ENCODE results near the gene ROR2. TPM values are rescaled to one million over a fixed set of nuclear protein-coding genes. Genes with fewer than 3 reads are reported as not detected.

The ROR2 gene
- total RNA-seq, 1 experiment from 2014 or later = 2.7 TPM

DNA sequence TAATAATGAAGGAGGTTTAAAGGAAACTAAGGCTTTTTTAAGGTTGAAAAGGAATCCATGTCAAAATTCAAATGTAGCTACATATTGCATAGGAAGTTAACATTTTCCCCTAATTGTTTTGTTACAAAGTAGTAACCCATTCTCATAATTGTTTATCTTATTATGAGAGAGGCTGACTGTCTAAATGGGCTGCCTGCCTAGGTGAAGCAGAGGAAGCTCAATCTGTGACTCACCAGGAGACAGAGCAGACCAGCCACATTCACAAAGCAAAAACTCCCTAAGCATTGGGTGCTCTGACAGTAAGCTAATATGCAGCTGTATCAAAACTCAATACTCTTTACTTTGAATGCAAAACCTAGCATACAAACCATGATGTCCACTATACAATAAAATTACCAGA is 208.5 kb downstream of the ROR2 start:
- TF ChIP-seq, protein P1, sequence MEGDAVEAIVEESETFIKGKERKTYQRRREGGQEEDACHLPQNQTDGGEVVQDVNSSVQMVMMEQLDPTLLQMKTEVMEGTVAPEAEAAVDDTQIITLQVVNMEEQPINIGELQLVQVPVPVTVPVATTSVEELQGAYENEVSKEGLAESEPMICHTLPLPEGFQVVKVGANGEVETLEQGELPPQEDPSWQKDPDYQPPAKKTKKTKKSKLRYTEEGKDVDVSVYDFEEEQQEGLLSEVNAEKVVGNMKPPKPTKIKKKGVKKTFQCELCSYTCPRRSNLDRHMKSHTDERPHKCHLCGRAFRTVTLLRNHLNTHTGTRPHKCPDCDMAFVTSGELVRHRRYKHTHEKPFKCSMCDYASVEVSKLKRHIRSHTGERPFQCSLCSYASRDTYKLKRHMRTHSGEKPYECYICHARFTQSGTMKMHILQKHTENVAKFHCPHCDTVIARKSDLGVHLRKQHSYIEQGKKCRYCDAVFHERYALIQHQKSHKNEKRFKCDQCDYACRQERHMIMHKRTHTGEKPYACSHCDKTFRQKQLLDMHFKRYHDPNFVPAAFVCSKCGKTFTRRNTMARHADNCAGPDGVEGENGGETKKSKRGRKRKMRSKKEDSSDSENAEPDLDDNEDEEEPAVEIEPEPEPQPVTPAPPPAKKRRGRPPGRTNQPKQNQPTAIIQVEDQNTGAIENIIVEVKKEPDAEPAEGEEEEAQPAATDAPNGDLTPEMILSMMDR (conservative IDR thresholded peaks at IDR 0.05) = no peak
- no peak overlapping the region for H3K23ac ChIP-seq (ENCODE audit: insufficient read length, low read depth, low read length)
- H3K79me1 ChIP-seq (ENCODE audit: insufficient read depth, low read depth, low read length, poor library complexity, severe bottlenecking) = no peaks in the 10 kb centered on the region
- H3K4ac ChIP-seq (ENCODE audit: low read depth, low read length) = no peak overlapping the region
- Mint-ChIP-seq H3K4me3 (no peak overlapping the region), H3K36me3 (ENCODE audit: insufficient read depth in 1 of 3, low read depth in 3 of 3) (no peaks in the 10 kb centered on the region), H3K9me3 (no peaks in the 10 kb centered on the region; a peak in 1 of 5 replicates), H3K4me1 (no peaks in the 10 kb centered on the region), H3K27me3 (ENCODE audit: low read depth) (peaks cover 2% of the 10 kb centered on the region; the same call in 1 of the 2 replicates), H3K27ac (no peak overlapping the region)
- no peaks in the 10 kb centered on the region for H3K27me3 ChIP-seq (ENCODE audit: insufficient read depth, low read length)
- no peak overlapping the region for H4K5ac ChIP-seq (ENCODE audit: insufficient read length, low read depth, low read length)
- no peak overlapping the region for H2BK15ac ChIP-seq (ENCODE audit: low read depth, low read length)
- H4K8ac ChIP-seq (replicated peaks; ENCODE audit: insufficient read length, low read depth, low read length) = no peak overlapping the region
- no peak overlapping the region for H3K18ac ChIP-seq (ENCODE audit: insufficient read length, low read depth, low read length)
- H3T11ph ChIP-seq (ENCODE audit: low read length) = no peak overlapping the region
- H3K23me2 ChIP-seq (ENCODE audit: insufficient read length, low read depth, low read length, poor library complexity, severe bottlenecking) = no peaks in the 10 kb centered on the region
- H4K20me1 ChIP-seq (ENCODE audit: control insufficient read depth, insufficient read depth, insufficient read length) = no peaks in the 10 kb centered on the region
- no peak overlapping the region for H2AFZ ChIP-seq (ENCODE audit: low read length)
- no peaks in the 10 kb centered on the region for H3K79me2 ChIP-seq (ENCODE audit: insufficient read depth, low read length)
- H2BK120ac ChIP-seq (ENCODE audit: low read depth, low read length, poor library complexity, severe bottlenecking) = no peak overlapping the region
- no peak overlapping the region for H3K56ac ChIP-seq (ENCODE audit: insufficient read length, low read depth, low read length)
- H3K9ac ChIP-seq (ENCODE audit: extremely low read depth, insufficient read length, low read length) = no peak overlapping the region
- no peak overlapping the region for H2BK12ac ChIP-seq (ENCODE audit: insufficient read length, low read depth, low read length)
- no peak overlapping the region for H3K4me2 ChIP-seq (ENCODE audit: insufficient read depth, insufficient read length, low read length)
- no peaks in the 10 kb centered on the region for H3K9me3 ChIP-seq (ENCODE audit: control insufficient read depth, low read depth, low read length)
- H3K27ac ChIP-seq (ENCODE audit: insufficient read length, low read depth, low read length) = no peak overlapping the region
- H3K4me1 ChIP-seq (ENCODE audit: insufficient read depth, low read length) = no peaks in the 10 kb centered on the region
- H3K14ac ChIP-seq (ENCODE audit: insufficient read depth, low read length) = no peak overlapping the region
- no peak overlapping the region for H2BK20ac ChIP-seq (ENCODE audit: low read depth, low read length, poor library complexity, severe bottlenecking)
- DNase-seq = no peak
- no peak overlapping the region for H4K91ac ChIP-seq (ENCODE audit: insufficient read length, low read depth, low read length)
- no peak overlapping the region for H2AK5ac ChIP-seq (ENCODE audit: insufficient read length, low read length)
- no peak overlapping the region for H2BK5ac ChIP-seq (ENCODE audit: insufficient read length, low read length)
